Muscle of leg (tissue), 11 donors: Measurements from ENCODE around the gene ARHGEF11. TPM values are rescaled to one million over a fixed set of nuclear protein-coding genes. Genes with fewer than 3 reads are reported as not detected.

Source experiments
- DNase-seq: peaks from one replicate; pipeline ENCODE4 v3.0.0; 2013
- H3K27ac ChIP-seq: one replicate; pipeline ENCODE4 v1.5.1; 2013; ENCODE audit warnings: mild to moderate bottlenecking, low read length, control low read depth
- H3K27me3 ChIP-seq: one replicate; pipeline ENCODE4 v1.6.1; 2013; ENCODE audit warnings: low read length; ENCODE audit not compliant: control insufficient read depth, insufficient read depth
- H3K36me3 ChIP-seq: one replicate; pipeline ENCODE4 v1.6.1; 2013; ENCODE audit warnings: low read length; ENCODE audit not compliant: control insufficient read depth, insufficient read depth
- H3K4me1 ChIP-seq: one replicate; pipeline ENCODE4 v1.6.1; 2013; ENCODE audit warnings: low read length; ENCODE audit not compliant: control insufficient read depth, insufficient read depth
- H3K4me3 ChIP-seq: one replicate; pipeline ENCODE4 v1.5.1; 2013; ENCODE audit warnings: low read length, control low read depth
- H3K9me3 ChIP-seq: replicated peaks from 2 replicates; pipeline ENCODE4 v1.6.1; 2013; ENCODE audit warnings: low read depth, low read length; ENCODE audit not compliant: control insufficient read depth
- WGBS: methylation state at CpG from one replicate; pipeline ENCODE4 v1.1.5; 2013; ENCODE audit warnings: missing lambda C conversion rate; ENCODE audit not compliant: insufficient coverage; 5-methylcytosine and 5-hydroxymethylcytosine counted together
- polyA plus RNA-seq, 8 donors: library from polyadenylated mRNA; unstranded; fragments of 120-200 nt; gene quantifications; one replicate each; pipeline versions ENCODE4 v1.2.1 to v1.2.3, GENCODE V29; 2013; ENCODE audit warnings: inconsistent platforms in 1 of 8, low replicate concordance in 1 of 8; ENCODE audit not compliant: insufficient read length in 8 of 8, insufficient read depth in 1 of 8
- total RNA-seq: library from RNA; stranded (reverse); fragments of 120-200 nt; gene quantifications from one replicate; pipeline ENCODE4 v1.2.4, GENCODE V29; 2013

ARHGEF11 gene
- total and polyA plus RNA-seq, 9 donors: 18.4 to 30.0 (median 22.3) TPM

- Histone ChIP-seq H3K27ac (peak overlapping the region; percentile 59), H3K27me3 (peaks cover 6% of the 10 kb centered on the region), H3K9me3 (no peaks in the 10 kb centered on the region), H3K36me3 (peaks cover 10% of the 10 kb centered on the region), H3K4me1 (peaks cover 80% of the 10 kb centered on the region), H3K4me3 (no peak overlapping the region)
- WGBS: 52% methylated on average over 4 of the region's 4 CpGs
- DNase-seq: no peak
These were observed 144.0 kb downstream of the ARHGEF11 start for GRCh38 chr1:156901590-156901900.

- Histone ChIP-seq H3K4me3 (no peak overlapping the region), H3K9me3 (no peaks in the 10 kb centered on the region), H3K27ac (peak overlapping the region; percentile 59), H3K36me3 (peaks cover 5% of the 10 kb centered on the region), H3K27me3 (peaks cover 6% of the 10 kb centered on the region), H3K4me1 (peaks cover 82% of the 10 kb centered on the region)
- DNase-seq: no peak
- 61% methylated on average over 3 of the region's 6 CpGs for WGBS
These were observed 144.5 kb downstream of the ARHGEF11 start for GRCh38 chr1:156900896-156901589.

GRCh38 chr1:156899956-156900718 lies 145.4 kb downstream of the ARHGEF11 start:
- WGBS: 17% methylated on average over 6 of the region's 12 CpGs
- H3K36me3 ChIP-seq: peaks cover 3% of the 10 kb centered on the region
- H3K4me3 ChIP-seq: no peak overlapping the region
- peaks cover 8% of the 10 kb centered on the region for H3K27me3 ChIP-seq
- peak overlapping the region; percentile 29 for H3K27ac ChIP-seq
- peaks cover 87% of the 10 kb centered on the region for H3K4me1 ChIP-seq
- no peaks in the 10 kb centered on the region for H3K9me3 ChIP-seq
- peak; percentile 73 for DNase-seq

GRCh38 chr1:156898971-156899664 lies 146.4 kb downstream of the ARHGEF11 start:
- Histone ChIP-seq H3K9me3 (no peaks in the 10 kb centered on the region), H3K4me1 (peaks cover 86% of the 10 kb centered on the region), H3K27me3 (peaks cover 13% of the 10 kb centered on the region), H3K27ac (peak overlapping the region; percentile 77), H3K4me3 (no peak overlapping the region), H3K36me3 (peaks cover 3% of the 10 kb centered on the region)
- DNase-seq: no peak
- WGBS: 56% methylated on average over 5 of the region's 12 CpGs

GRCh38 chr1:156898161-156898566 lies 147.4 kb downstream of the ARHGEF11 start:
- peak; percentile 84 for DNase-seq
- peaks cover 78% of the 10 kb centered on the region for H3K4me1 ChIP-seq
- H3K4me3 ChIP-seq: no peak overlapping the region
- peaks cover 22% of the 10 kb centered on the region for H3K27me3 ChIP-seq
- H3K27ac ChIP-seq: peak overlapping the region; percentile 77
- peaks cover 2% of the 10 kb centered on the region for H3K36me3 ChIP-seq
- H3K9me3 ChIP-seq: no peaks in the 10 kb centered on the region
- 3% methylated on average over 10 of the region's 13 CpGs for WGBS

- no peak overlapping the region for H3K4me3 ChIP-seq
- H3K27ac ChIP-seq: peak overlapping the region; percentile 77
- H3K4me1 ChIP-seq: peaks cover 76% of the 10 kb centered on the region
- H3K36me3 ChIP-seq: no peaks in the 10 kb centered on the region
- no peak for DNase-seq
- no peaks in the 10 kb centered on the region for H3K9me3 ChIP-seq
- peaks cover 31% of the 10 kb centered on the region for H3K27me3 ChIP-seq
- WGBS: 61% methylated on average over 9 of the region's 14 CpGs
These were observed 148.3 kb downstream of the ARHGEF11 start for GRCh38 chr1:156897078-156897825.

- H3K36me3 ChIP-seq: no peaks in the 10 kb centered on the region
- 74% methylated on average over 10 of the region's 16 CpGs for WGBS
- no peak for DNase-seq
- H3K4me1 ChIP-seq: peaks cover 75% of the 10 kb centered on the region
- H3K27ac ChIP-seq: peak overlapping the region; percentile 77
- H3K4me3 ChIP-seq: no peak overlapping the region
- no peaks in the 10 kb centered on the region for H3K9me3 ChIP-seq
- H3K27me3 ChIP-seq: peaks cover 36% of the 10 kb centered on the region
These were observed 149.0 kb downstream of the ARHGEF11 start for GRCh38 chr1:156896490-156897033.

GRCh38 chr1:156895927-156896326 lies 149.6 kb downstream of the ARHGEF11 start:
- H3K27me3 ChIP-seq: peaks cover 36% of the 10 kb centered on the region
- 80% methylated on average over 5 of the region's 6 CpGs for WGBS

GRCh38 chr1:156895455-156895812 lies 150.1 kb downstream of the ARHGEF11 start:
- Histone ChIP-seq H3K27me3 (peaks cover 36% of the 10 kb centered on the region), H3K4me1 (peaks cover 64% of the 10 kb centered on the region), H3K27ac (peak overlapping the region; percentile 87), H3K36me3 (no peaks in the 10 kb centered on the region), H3K4me3 (peak overlapping the region; percentile 55), H3K9me3 (no peaks in the 10 kb centered on the region)
- no peak for DNase-seq
- WGBS: 57% methylated on average over 2 of the region's 4 CpGs

More at GRCh38 chr1:156895927-156896326, 149.6 kb downstream of the ARHGEF11 start:
- no peaks in the 10 kb centered on the region for H3K36me3 ChIP-seq
- no peak for DNase-seq
- no peak overlapping the region for H3K4me3 ChIP-seq
- peaks cover 69% of the 10 kb centered on the region for H3K4me1 ChIP-seq
- H3K27ac ChIP-seq: peak overlapping the region; percentile 87
- no peaks in the 10 kb centered on the region for H3K9me3 ChIP-seq
